HG03175 (cell line): ENCODE results near the gene NEK10.
"Not testable (repeated sequence)": the region's sequence is repeated elsewhere in the genome, so short reads cannot be mapped to it uniquely, and the experiment has no call there.

Experiments
- ATAC-seq: cut with Tn5 transposase; IDR thresholded peaks from one replicate; pipeline ENCODE4 v1.9.1; 2021; ENCODE audit warnings: mild to moderate bottlenecking, moderate library complexity; ENCODE audit not compliant: unreplicated experiment

Gene NEK10, protein sequence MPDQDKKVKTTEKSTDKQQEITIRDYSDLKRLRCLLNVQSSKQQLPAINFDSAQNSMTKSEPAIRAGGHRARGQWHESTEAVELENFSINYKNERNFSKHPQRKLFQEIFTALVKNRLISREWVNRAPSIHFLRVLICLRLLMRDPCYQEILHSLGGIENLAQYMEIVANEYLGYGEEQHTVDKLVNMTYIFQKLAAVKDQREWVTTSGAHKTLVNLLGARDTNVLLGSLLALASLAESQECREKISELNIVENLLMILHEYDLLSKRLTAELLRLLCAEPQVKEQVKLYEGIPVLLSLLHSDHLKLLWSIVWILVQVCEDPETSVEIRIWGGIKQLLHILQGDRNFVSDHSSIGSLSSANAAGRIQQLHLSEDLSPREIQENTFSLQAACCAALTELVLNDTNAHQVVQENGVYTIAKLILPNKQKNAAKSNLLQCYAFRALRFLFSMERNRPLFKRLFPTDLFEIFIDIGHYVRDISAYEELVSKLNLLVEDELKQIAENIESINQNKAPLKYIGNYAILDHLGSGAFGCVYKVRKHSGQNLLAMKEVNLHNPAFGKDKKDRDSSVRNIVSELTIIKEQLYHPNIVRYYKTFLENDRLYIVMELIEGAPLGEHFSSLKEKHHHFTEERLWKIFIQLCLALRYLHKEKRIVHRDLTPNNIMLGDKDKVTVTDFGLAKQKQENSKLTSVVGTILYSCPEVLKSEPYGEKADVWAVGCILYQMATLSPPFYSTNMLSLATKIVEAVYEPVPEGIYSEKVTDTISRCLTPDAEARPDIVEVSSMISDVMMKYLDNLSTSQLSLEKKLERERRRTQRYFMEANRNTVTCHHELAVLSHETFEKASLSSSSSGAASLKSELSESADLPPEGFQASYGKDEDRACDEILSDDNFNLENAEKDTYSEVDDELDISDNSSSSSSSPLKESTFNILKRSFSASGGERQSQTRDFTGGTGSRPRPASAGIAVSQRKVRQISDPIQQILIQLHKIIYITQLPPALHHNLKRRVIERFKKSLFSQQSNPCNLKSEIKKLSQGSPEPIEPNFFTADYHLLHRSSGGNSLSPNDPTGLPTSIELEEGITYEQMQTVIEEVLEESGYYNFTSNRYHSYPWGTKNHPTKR

DNA sequence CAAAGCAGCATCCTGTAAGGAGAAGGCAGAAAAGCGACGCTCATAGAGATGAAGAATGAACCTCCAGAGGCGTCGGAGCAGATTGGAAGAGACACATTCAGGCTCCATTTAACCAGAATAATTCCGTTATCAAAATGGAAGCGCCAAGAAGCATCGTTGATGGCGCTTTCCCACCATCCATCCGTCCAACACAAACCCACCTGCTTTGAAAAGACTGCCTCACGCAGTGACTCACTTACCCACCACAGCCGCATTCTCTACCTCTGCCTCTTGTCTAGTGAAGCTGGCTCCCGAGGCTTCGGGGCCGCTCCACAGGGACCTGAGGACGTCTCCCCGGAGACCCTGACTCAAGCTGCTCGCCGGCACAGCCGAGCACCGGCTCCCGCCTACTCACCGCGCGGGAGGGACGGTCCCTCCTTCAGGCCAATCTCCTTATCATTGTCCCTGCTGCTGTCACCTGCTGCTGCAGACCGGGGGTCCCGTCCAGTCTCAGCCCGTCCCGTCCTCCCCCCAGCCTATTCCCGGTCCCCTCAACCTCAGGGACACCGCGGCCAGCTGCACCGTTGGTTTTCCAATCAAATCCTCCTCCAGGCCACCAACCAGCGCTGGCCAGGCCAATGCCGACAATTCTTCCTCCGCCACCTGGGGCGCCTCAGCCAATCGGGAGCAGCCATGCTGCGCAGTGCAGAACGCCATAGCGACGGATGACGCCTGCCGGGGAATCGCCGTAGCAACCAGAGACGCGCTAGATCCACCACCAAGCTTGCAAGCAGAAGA is at the start of gene NEK10:
TSS of gene NEK10 (minus strand) at position 553 of the 777 bp plus-strand sequence. CDS start 16,501 bp downstream, outside the sequence.
- peak; percentile 100 for ATAC-seq

- ATAC-seq, result no peak
Observed at GRCh38 chr3:27415202-27415601, 46.0 kb upstream of the NEK10 start.

DNA sequence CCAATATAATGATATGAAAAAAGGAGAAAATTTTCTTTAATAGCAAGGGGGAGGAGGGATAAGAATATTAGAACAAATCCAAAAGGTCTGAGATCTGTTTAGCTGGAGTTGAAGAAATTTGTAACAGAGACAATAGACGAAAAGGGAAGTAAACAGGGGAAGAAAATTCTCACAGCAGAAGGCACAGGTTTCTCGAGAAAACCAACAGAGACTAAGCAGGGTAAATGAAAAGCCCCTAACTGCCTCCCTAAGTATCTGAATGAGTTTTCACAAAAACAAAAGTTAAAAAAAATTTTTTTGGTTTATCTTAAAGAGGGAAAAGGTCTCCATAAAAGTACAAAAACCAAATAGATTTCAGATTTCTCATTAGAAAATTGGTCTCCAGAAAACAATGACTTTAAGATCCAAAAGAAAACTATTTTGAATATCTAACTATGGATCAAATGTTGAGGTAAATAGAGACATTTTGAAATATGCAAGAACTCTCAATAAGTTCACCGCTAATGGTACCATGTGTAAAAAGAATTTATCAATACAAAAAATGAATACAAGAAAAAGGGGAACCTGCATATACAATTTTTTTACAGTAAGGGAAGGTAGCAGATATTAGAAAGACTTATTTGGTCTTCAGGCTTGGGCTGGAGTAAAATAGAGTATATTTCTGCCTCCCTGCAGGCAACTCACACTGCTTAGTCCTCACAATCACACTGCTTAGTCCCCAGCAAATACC is 23.9 kb upstream of the NEK10 start:
- ATAC-seq, result peak; percentile 50

DNA sequence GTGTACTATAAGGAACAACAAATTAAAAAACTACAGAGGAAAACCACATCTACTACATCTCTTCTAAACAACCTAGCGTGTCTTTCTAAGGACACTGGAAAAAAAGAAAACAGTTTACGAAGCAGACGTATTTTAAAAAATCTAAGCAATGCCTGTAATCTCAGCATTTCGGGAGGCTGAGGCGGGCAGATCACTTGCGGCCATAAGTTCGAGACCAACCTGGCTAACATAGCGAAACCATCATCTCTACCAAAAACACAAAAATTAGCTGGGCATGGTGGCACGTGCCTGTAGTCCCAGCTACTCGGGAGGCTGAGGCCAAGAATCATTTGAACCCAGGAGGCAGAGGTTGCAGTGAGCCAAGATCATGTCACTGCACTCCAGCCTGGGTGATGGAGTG is 23.2 kb upstream of the NEK10 start:
- ATAC-seq, result not testable (repeated sequence)

- no peak for ATAC-seq
Observed at GRCh38 chr3:27391796-27392195, 22.6 kb upstream of the NEK10 start.

DNA sequence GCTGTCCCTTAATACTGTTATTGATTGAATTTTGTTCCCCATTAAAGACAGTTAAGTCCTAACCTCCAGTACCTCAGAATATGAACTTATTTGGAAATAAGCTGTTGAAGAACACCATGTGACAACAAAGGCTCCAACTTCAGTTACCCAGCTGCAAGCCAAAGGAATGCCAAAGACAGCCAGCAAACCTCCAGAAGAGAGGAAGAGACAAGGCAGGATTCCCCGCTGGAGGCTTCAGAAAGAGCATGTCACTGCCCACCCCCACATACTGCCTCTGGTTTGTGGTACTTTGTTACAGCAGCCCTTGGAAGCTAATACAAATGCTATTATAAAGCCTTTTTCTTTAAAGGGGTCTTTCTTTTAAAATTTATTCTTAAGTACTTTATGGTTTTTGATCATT is 18.4 kb upstream of the NEK10 start:
- no peak for ATAC-seq

DNA sequence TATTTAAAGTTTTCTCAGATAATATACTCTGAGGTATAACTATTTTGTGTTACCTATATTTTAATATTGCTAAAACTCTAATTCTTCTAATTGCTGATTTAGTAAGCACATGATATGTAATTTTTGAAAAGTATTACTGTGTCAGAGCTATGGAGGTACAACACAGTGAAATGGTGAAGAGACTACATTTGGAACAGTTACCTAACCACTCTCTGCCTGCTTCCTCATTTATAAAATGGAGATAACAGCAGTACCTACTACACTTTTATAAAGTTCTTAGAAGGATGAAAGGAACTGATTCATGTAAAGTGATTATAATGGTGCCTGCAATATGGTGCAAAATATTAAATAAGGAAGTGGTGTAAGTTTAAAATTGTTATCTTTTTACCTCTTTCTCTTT is 16.3 kb upstream of the NEK10 start:
- ATAC-seq, result no peak

- ATAC-seq, result no peak
Observed at GRCh38 chr3:27384191-27384590, 15.0 kb upstream of the NEK10 start.

- ATAC-seq, result no peak
Observed at GRCh38 chr3:27380433-27381357, 11.5 kb upstream of the NEK10 start.

GRCh38 chr3:27378331-27378730 is 9.1 kb upstream of the NEK10 start:
- no peak for ATAC-seq

- ATAC-seq, result no peak
Observed at GRCh38 chr3:27376109-27376772, 7.1 kb upstream of the NEK10 start.

DNA sequence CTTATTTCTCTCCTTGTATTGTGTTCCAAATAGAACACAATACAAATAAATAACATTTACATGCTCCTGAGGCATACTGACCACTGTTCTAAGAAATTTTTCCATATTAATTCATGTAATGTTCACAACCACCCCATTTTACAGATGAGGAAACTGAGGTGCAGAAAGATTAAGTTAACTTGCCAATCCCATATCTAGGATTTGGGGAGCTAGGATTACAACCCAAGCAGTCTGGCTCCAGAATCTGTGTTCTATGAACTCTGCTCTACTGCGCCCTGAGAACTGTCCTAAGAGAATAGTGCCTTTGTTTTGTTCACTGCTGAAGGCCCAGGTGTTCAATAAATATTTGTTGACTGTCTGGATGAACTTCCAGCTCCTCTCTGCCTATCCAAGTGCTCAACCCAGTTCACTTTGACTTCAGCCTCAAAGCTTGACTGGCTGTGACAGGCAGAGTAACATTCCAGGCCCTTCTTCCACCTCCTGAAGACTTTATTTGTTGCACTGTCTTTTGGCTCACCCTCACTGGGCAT is 3.1 kb downstream of the NEK10 start:
- ATAC-seq, result no peak

- ATAC-seq, result peak; percentile 54
Observed at GRCh38 chr3:27360113-27361078, 8.8 kb downstream of the NEK10 start.

DNA sequence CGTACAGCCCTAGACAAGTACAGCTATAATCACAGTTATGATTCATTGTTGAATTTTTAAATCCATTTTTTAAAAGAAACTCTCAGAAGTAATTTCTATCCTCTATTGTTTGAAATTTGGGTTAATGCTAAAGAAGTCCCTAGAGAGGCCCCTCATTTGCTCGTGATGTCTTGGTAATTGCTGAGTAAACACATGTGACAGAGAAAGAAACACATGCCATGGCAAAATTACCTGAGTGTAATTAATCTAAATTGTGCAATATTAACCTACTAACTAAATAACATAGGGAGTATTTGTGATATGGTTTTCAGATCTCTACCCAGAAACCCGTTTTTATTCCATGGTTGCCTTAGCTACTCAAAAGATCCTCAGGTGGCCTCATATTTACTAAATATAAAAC is 10.8 kb downstream of the NEK10 start:
- no peak for ATAC-seq

DNA sequence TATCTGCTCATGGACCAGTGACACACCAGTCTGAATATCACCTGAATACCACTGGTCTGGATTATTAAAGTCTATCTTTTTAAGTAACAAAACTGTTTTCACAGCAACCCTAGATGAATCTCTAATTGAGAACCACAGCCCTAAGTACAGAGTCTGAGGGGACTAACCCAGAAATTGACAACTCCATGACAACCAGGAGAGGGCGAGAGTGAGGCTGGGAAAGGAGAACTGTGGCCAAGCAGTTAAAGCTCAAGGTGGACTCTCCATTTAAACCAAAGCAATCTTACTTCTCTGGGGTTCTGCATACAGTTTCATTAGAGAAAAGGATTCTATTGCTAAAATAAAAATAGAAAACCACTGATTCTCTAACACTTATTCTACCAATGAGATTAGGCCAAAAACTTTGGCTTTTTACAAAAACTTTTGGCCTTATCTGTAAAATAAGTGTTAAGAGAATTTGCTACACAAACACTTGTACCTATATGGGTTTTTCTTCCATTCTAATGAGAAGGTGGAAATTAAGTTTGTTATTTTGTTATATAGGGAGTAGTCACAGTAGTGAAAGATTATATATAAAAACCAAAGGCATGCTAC is 11.4 kb downstream of the NEK10 start:
- ATAC-seq, result peak; percentile 89

- ATAC-seq, result no peak
Observed at GRCh38 chr3:27356976-27357375, 12.2 kb downstream of the NEK10 start.
